Measurements from ENCODE around the gene TUFT1.

TUFT1 gene

DNA sequence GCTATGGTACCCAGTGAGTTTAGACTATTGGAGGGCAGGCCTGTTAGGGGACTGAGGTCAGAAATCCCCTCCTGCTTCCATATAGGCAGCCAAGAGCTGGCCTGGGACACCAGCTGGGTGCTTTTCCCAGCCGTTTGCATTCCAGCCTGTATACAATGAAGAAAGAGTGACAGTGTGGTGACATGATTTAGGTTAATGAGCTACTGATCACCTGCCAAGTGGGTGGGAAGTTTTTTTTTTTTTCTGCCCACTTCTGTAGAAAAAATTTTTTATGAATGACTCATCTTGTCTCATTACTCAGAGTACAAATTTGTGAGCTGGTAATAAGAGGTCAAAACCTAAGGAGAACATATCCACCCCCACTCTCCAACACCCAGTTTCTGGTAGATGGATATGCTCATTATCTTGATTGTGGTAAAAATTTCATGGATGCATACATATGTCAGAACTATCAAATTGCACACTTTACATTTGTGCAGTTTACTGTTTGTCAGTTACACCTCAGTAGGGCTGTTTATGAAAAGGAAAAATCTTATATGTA, 45.3 kb upstream of the TUFT1 start (continued):
- TF ChIP-seq, protein P1, sequence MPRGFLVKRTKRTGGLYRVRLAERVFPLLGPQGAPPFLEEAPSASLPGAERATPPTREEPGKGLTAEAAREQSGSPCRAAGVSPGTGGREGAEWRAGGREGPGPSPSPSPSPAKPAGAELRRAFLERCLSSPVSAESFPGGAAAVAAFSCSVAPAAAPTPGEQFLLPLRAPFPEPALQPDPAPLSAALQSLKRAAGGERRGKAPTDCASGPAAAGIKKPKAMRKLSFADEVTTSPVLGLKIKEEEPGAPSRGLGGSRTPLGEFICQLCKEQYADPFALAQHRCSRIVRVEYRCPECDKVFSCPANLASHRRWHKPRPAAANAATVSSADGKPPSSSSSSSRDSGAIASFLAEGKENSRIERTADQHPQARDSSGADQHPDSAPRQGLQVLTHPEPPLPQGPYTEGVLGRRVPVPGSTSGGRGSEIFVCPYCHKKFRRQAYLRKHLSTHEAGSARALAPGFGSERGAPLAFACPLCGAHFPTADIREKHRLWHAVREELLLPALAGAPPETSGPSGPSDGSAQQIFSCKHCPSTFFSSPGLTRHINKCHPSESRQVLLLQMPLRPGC (tag by site-specific recombination; IDR thresholded peaks at IDR 0.05), result peak; percentile 94
- TF ChIP-seq OSR2 (tag by site-specific recombination; IDR thresholded peaks at IDR 0.05), result peak; percentile 92

DNA sequence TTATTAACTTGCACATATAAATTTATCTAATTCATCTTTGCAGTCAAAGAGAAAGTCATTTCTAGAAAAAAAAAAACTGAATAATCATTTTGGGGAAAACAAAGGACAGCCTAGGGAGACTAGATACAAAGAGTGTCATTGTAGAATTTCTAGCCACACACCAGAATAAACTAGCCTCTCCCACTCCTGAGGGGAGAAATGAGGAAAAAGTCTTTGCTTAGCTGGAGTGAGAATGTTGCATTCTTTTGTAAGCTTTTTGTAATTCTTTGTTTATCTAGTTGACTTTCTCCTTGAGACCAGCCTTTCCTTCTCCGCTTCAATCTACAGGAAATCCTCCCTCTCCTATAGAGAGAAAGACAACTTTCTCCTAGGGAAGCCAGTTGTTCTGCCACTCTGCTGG, 44.8 kb upstream of the TUFT1 start:
- H3K27ac ChIP-seq (ENCODE audit: extremely low read depth, low read depth, low read length), result no peak overlapping the region
- ChIA-PET CTCF (interaction anchor here (0.6 kb wide), 3 partner anchors 11 to 945 kb away, joined by 3 to 6 read pairs (median 4); no protein-coding TSS in a partner anchor), POLR2A (interaction anchor here (0.6 to 2.6 kb wide), 7 partner anchors 9 to 222 kb away, joined by 4 to 28 read pairs (median 7); partner anchors contain the start of genes CGN, POGZ and TUFT1)
- no peaks in the 10 kb centered on the region for H3K9me3 ChIP-seq (ENCODE audit: control insufficient read depth, insufficient read depth, low read depth, low read length)
- no peak overlapping the region for H3K4me3 ChIP-seq (ENCODE audit: low read depth, low read length)
- H3K36me3 ChIP-seq (ENCODE audit: control insufficient read depth in 2 of 2, insufficient read depth in 1 of 2, low read length in 2 of 2), result no peaks in the 10 kb centered on the region
- peak; percentile 76; the same call in 1 of the 2 replicates for TF ChIP-seq PRDM1 (tag by site-specific recombination; IDR thresholded peaks at IDR 0.05)
- TF ChIP-seq, protein P2, sequence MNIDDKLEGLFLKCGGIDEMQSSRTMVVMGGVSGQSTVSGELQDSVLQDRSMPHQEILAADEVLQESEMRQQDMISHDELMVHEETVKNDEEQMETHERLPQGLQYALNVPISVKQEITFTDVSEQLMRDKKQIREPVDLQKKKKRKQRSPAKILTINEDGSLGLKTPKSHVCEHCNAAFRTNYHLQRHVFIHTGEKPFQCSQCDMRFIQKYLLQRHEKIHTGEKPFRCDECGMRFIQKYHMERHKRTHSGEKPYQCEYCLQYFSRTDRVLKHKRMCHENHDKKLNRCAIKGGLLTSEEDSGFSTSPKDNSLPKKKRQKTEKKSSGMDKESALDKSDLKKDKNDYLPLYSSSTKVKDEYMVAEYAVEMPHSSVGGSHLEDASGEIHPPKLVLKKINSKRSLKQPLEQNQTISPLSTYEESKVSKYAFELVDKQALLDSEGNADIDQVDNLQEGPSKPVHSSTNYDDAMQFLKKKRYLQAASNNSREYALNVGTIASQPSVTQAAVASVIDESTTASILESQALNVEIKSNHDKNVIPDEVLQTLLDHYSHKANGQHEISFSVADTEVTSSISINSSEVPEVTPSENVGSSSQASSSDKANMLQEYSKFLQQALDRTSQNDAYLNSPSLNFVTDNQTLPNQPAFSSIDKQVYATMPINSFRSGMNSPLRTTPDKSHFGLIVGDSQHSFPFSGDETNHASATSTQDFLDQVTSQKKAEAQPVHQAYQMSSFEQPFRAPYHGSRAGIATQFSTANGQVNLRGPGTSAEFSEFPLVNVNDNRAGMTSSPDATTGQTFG (tag by site-specific recombination; IDR thresholded peaks at IDR 0.05; ENCODE audit: borderline replicate concordance), result no peak
- peaks cover 9% of the 10 kb centered on the region; the same call in 1 of the 2 replicates for H3K4me1 ChIP-seq (ENCODE audit: control insufficient read depth, insufficient read depth, low read length)

DNA sequence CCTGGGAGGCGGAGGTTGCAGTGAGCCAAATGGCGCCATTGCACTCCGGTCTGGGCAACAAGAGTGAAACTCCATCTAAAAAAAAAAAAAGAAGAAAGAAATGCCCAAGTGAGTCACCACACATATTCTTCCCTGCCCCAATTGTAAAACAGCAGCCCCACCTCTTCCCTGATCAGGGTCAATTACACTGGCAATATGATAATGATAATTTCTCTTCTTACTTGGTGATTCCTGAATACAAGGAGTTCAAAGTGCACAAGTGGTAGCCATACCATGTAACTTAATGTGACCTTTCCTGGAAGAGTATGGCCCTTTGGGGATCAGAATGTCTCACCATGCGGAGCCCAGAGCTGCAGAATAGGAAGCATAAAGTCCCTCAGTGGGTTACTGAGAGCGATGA, 40.7 kb upstream of the TUFT1 start:
- Histone ChIP-seq H3K9me3 (ENCODE audit: control insufficient read depth, insufficient read depth, low read depth, low read length) (no peaks in the 10 kb centered on the region), H3K36me3 (ENCODE audit: control insufficient read depth in 2 of 2, insufficient read depth in 1 of 2, low read length in 2 of 2) (no peaks in the 10 kb centered on the region), H3K4me3 (ENCODE audit: low read depth, low read length) (no peak overlapping the region), H3K27ac (ENCODE audit: extremely low read depth, low read depth, low read length) (no peak overlapping the region), H3K4me1 (ENCODE audit: control insufficient read depth, insufficient read depth, low read length) (peaks cover 9% of the 10 kb centered on the region; the same call in 1 of the 2 replicates)
- ChIA-PET CTCF (interaction anchor here (0.6 kb wide), 2 partner anchors 34 to 159 kb away, joined by 3 to 4 read pairs; no protein-coding TSS in a partner anchor), POLR2A (interaction anchor here (1.1 kb wide), 1 partner anchor 40 kb away, joined by 4 read pairs; the partner anchor contains the start of gene POGZ)
- TF ChIP-seq ZFP3 (tag by site-specific recombination; IDR thresholded peaks at IDR 0.05; ENCODE audit: low read depth) (no peak), ZNF184 (tag by site-specific recombination; IDR thresholded peaks at IDR 0.05) (no peak), KLF7 (tag by site-specific recombination; IDR thresholded peaks at IDR 0.05; ENCODE audit: borderline replicate concordance) (no peak), ZIC2 (tag by site-specific recombination; IDR thresholded peaks at IDR 0.05) (no peak), KLF1 (tag by site-specific recombination; IDR thresholded peaks at IDR 0.05) (no peak)
- TF ChIP-seq, protein P3, sequence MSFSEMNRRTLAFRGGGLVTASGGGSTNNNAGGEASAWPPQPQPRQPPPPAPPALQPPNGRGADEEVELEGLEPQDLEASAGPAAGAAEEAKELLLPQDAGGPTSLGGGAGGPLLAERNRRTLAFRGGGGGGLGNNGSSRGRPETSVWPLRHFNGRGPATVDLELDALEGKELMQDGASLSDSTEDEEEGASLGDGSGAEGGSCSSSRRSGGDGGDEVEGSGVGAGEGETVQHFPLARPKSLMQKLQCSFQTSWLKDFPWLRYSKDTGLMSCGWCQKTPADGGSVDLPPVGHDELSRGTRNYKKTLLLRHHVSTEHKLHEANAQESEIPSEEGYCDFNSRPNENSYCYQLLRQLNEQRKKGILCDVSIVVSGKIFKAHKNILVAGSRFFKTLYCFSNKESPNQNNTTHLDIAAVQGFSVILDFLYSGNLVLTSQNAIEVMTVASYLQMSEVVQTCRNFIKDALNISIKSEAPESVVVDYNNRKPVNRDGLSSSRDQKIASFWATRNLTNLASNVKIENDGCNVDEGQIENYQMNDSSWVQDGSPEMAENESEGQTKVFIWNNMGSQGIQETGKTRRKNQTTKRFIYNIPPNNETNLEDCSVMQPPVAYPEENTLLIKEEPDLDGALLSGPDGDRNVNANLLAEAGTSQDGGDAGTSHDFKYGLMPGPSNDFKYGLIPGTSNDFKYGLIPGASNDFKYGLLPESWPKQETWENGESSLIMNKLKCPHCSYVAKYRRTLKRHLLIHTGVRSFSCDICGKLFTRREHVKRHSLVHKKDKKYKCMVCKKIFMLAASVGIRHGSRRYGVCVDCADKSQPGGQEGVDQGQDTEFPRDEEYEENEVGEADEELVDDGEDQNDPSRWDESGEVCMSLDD (tag by site-specific recombination; IDR thresholded peaks at IDR 0.05), result no peak

DNA sequence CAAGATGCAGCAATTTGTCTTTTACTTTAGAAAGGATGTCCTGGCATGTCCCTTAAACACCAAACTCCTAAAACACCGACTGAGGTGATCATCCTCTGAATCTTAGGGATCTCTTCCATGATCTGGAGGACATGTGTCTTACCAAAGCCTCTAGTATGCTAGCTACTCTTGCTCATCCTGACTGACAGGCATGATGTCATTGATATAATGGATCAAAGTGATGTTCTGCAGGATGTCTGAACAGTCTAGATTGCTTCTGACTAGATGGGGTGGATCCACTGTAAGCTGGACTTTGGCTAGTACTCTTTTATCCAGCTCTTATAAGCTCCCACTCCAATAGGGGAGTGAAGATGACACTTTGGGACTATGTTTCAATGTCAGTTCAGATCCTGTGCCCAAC, 40.2 kb upstream of the TUFT1 start:
- TF ChIP-seq, protein P4, sequence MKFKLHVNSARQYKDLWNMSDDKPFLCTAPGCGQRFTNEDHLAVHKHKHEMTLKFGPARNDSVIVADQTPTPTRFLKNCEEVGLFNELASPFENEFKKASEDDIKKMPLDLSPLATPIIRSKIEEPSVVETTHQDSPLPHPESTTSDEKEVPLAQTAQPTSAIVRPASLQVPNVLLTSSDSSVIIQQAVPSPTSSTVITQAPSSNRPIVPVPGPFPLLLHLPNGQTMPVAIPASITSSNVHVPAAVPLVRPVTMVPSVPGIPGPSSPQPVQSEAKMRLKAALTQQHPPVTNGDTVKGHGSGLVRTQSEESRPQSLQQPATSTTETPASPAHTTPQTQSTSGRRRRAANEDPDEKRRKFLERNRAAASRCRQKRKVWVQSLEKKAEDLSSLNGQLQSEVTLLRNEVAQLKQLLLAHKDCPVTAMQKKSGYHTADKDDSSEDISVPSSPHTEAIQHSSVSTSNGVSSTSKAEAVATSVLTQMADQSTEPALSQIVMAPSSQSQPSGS (tag by site-specific recombination; IDR thresholded peaks at IDR 0.05; ENCODE audit: low read depth), result peak; percentile 61
- TF ChIP-seq ZNF600 (tag by site-specific recombination; IDR thresholded peaks at IDR 0.05) (peak; percentile 30; the same call in 1 of the 2 replicates), ZNF239 (tag by site-specific recombination; IDR thresholded peaks at IDR 0.05) (no peak), ZNF433 (tag by site-specific recombination; IDR thresholded peaks at IDR 0.05; ENCODE audit: low read depth) (no peak), ZBTB17 (tag by site-specific recombination; IDR thresholded peaks at IDR 0.05) (peak; percentile 61; the same call in 1 of the 2 replicates), ZNF138 (tag by site-specific recombination; IDR thresholded peaks at IDR 0.05; ENCODE audit: borderline replicate concordance) (no peak), ZNF629 (tag by site-specific recombination; IDR thresholded peaks at IDR 0.05) (no peak)
- Histone ChIP-seq H3K4me3 (ENCODE audit: low read depth, low read length) (no peak overlapping the region), H3K9me3 (ENCODE audit: control insufficient read depth, insufficient read depth, low read depth, low read length) (no peaks in the 10 kb centered on the region), H3K27ac (ENCODE audit: extremely low read depth, low read depth, low read length) (no peak overlapping the region), H3K4me1 (ENCODE audit: control insufficient read depth, insufficient read depth, low read length) (peaks cover 3% of the 10 kb centered on the region; the same call in 1 of the 2 replicates), H3K36me3 (ENCODE audit: control insufficient read depth in 2 of 2, insufficient read depth in 1 of 2, low read length in 2 of 2) (no peaks in the 10 kb centered on the region)
- CTCF ChIA-PET, result interaction anchor here (0.6 kb wide), 1 partner anchor 33 kb away, joined by 3 read pairs; no protein-coding TSS in a partner anchor
- POLR2A ChIA-PET, result interaction anchor here (1.1 kb wide), 1 partner anchor 41 kb away, joined by 4 read pairs; the partner anchor contains the start of gene POGZ
